H1 (cell line): Measurements from ENCODE around the gene GTPBP6.

Experiments
- EZH2 ChIP-seq: fragments of 200-600 bp; sonication (generic); IDR thresholded peaks from 2 replicates; pipeline ENCODE4 v1.7.1; 2012; ENCODE audit warnings: low read depth, mild to moderate bottlenecking, moderate library complexity, low read length, inconsistent platforms; ENCODE audit not compliant: severe bottlenecking
- JUND ChIP-seq: IDR thresholded peaks from 2 replicates; pipeline ENCODE4 v1.6.1; 2011; ENCODE audit warnings: mild to moderate bottlenecking, improper control_type of control experiment, low read length
- POLR2A ChIP-seq, 2 experiments: IDR thresholded peaks; 1 replicate in 1 of 2; 2 replicates in 1 of 2; pipeline ENCODE4 v1.6.1; 2011; ENCODE audit warnings: low read depth in 2 of 2, low read length in 2 of 2, mild to moderate bottlenecking in 2 of 2; ENCODE audit errors: control extremely low read depth in 1 of 2
- POLR2AphosphoS5 ChIP-seq: IDR thresholded peaks from 2 replicates; pipeline ENCODE4 v1.6.1; 2011; ENCODE audit warnings: low read depth, low read length
- RAD21 ChIP-seq, 2 experiments: IDR thresholded peaks in 1 of 2; conservative IDR thresholded peaks in 1 of 2; 2 replicates each; pipeline ENCODE4 v1.6.1; 2011; ENCODE audit warnings: low read depth in 2 of 2, low read length in 2 of 2, improper control_type of control experiment in 1 of 2, inconsistent platforms in 1 of 2, mild to moderate bottlenecking in 1 of 2, moderate library complexity in 1 of 2
- TAF1 ChIP-seq: IDR thresholded peaks from 2 replicates; pipeline ENCODE4 v1.6.1; 2011; ENCODE audit warnings: mild to moderate bottlenecking, low read depth, low read length
- ZNF274 ChIP-seq: IDR thresholded peaks from 2 replicates; pipeline ENCODE4 v1.7.0; 2012; ENCODE audit warnings: low read length, borderline replicate concordance; ENCODE audit errors: extremely low read depth
- TF ChIP-seq, protein P1 (sequence below), 3 experiments: IDR thresholded peaks; 1 replicate in 2 of 3; 2 replicates in 1 of 3; pipeline versions ENCODE4 v1.5.1 to v1.6.1; 2011; ENCODE audit warnings: low read length in 3 of 3, mild to moderate bottlenecking in 3 of 3, inconsistent platforms in 2 of 3, low read depth in 1 of 3, moderate library complexity in 1 of 3; ENCODE audit not compliant: insufficient read depth in 1 of 3; ENCODE audit errors: control extremely low read depth in 1 of 3
- TF ChIP-seq, protein P2 (sequence below): IDR thresholded peaks from 2 replicates; pipeline ENCODE4 v1.6.1; 2012; ENCODE audit warnings: inconsistent platforms

DNA sequence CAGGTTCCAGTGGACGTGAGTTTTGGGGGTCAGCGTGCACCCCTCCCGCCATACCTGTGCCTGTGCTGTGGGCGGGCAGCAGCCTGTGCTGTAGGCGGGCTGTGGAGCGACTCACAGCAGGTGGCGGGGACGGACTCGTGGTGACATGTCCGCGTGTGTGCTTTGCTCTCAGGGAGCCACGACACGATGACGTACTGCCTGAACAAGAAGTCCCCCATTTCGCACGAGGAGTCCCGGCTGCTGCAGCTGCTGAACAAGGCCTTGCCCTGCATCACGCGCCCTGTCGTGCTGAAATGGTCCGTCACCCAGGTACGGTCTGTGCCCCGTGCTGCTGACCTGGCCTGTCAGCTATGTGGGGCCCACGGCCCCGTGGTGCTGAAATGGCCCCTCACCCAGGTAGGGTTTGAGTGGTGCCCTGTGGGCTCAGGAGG lies 30.0 kb downstream of the GTPBP6 start:
- TF ChIP-seq, protein P1, sequence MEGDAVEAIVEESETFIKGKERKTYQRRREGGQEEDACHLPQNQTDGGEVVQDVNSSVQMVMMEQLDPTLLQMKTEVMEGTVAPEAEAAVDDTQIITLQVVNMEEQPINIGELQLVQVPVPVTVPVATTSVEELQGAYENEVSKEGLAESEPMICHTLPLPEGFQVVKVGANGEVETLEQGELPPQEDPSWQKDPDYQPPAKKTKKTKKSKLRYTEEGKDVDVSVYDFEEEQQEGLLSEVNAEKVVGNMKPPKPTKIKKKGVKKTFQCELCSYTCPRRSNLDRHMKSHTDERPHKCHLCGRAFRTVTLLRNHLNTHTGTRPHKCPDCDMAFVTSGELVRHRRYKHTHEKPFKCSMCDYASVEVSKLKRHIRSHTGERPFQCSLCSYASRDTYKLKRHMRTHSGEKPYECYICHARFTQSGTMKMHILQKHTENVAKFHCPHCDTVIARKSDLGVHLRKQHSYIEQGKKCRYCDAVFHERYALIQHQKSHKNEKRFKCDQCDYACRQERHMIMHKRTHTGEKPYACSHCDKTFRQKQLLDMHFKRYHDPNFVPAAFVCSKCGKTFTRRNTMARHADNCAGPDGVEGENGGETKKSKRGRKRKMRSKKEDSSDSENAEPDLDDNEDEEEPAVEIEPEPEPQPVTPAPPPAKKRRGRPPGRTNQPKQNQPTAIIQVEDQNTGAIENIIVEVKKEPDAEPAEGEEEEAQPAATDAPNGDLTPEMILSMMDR (IDR thresholded peaks at IDR 0.05; ENCODE audit: control extremely low read depth in 1 of 3, insufficient read depth in 1 of 3, low read depth in 1 of 3, low read length in 3 of 3): no peak
- TF ChIP-seq ZNF274 (no peak), TAF1 (no peak), POLR2A (IDR thresholded peaks at IDR 0.05; ENCODE audit: control extremely low read depth in 1 of 2, low read depth in 2 of 2, low read length in 2 of 2) (no peak), RAD21 (IDR thresholded peaks at IDR 0.05 in 1 of 2, conservative IDR thresholded peaks at IDR 0.05 in 1 of 2; ENCODE audit: low read depth in 2 of 2, low read length in 2 of 2) (no peak), POLR2AphosphoS5 (no peak; the same call in 1 of the 2 replicates), JUND (no peak), EZH2 (no peak)
- TF ChIP-seq, protein P2, sequence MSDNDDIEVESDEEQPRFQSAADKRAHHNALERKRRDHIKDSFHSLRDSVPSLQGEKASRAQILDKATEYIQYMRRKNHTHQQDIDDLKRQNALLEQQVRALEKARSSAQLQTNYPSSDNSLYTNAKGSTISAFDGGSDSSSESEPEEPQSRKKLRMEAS: no peak
